H1 (cell line): ENCODE data around the gene MYO18A. TPM values are rescaled to one million over a fixed set of nuclear protein-coding genes. Genes with fewer than 3 reads are reported as not detected.

ENCODE experiments used
- CTBP2 ChIP-seq: IDR thresholded peaks from 2 replicates; pipeline ENCODE4 v1.7.0; 2011; ENCODE audit warnings: borderline replicate concordance, mild to moderate bottlenecking, moderate library complexity, mixed read lengths, low read length; ENCODE audit not compliant: insufficient read depth, insufficient read length
- SUZ12 ChIP-seq: fragments of 200-600 bp; sonication (generic); IDR thresholded peaks from 2 replicates; pipeline ENCODE4 v1.6.1; 2012; ENCODE audit warnings: mild to moderate bottlenecking, inconsistent platforms, low read length, moderate library complexity, mixed read lengths
- polyA plus RNA-seq, 7 experiments: library from polyadenylated mRNA; depleted of rRNA in 3 of 7; stranded (reverse) in 5 of 7; unstranded in 2 of 7; fragments of >200 nt in 5 of 7; fragments of 200-250 nt in 2 of 7; gene quantifications; 1 replicate in 5 of 7; 2 replicates in 1 of 7; 4 replicates in 1 of 7; pipeline versions ENCODE4 v1.2.1 to v1.2.3, GENCODE V29; 2011 to 2013; ENCODE audit warnings: missing spikeins in 2 of 7, mixed read lengths in 2 of 7
- total RNA-seq: library from RNA; stranded (reverse); fragmentation: NEBNext Ultra II Directional; extraction: Animal tissue kit (Norgen Biotek cat#: 25700); gene quantifications from 2 replicates; pipeline ENCODE4 v1.2.1, GENCODE V29; 2021

MYO18A gene
- total and polyA plus RNA-seq, 2 of the 8 experiments (the other 6 are each of a cell fraction or from before 2014, with no cell fraction given), result 7.6 to 43.8 TPM

- TF ChIP-seq CTBP2, result no peak
- TF ChIP-seq SUZ12, result no peak
These were observed 142.5 kb downstream of the MYO18A start (continued) for GRCh38 chr17:29037739-29038084.
